Measurements from ENCODE around the gene PIGL.
"Not testable (repeated sequence)": the region's sequence is repeated elsewhere in the genome, so short reads cannot be mapped to it uniquely, and the experiment has no call there.

PIGL gene

GRCh38 chr17:16286947-16287562 lies 70.0 kb downstream of the PIGL start:
- H3K4me2 ChIP-seq: peak overlapping the region; percentile 84 to 99 (median 96)

GRCh38 chr17:16287563-16288027 lies 70.6 kb downstream of the PIGL start:
- peak overlapping the region; percentile 76 to 85 (median 83) for H3K9ac ChIP-seq
- H3K4me2 ChIP-seq: peak overlapping the region; percentile 84 to 99 (median 96)
- peak overlapping the region; percentile 41 to 62 (median 51) for H3K4me3 ChIP-seq
- no peaks in the 10 kb centered on the region for H3K9me3 ChIP-seq (replicated peaks in 1 of 11)
- peaks cover 50 to 83% (median 74%) of the 10 kb centered on the region in 10 experiments for H3K4me1 ChIP-seq
- H4K20me1 ChIP-seq: peaks cover 0 to 15% (median 0%) of the 10 kb centered on the region in 11 experiments; a peak in 2 of 22 replicates
- peak in 8 of 11 experiments; percentile 25 to 90 (median 58); a peak in 11 of 22 replicates for TF ChIP-seq Cebpa-rat (IDR thresholded peaks at IDR 0.05)
- 0 out of 22 replicates have a peak, but pooled peaks cover 0 to 6% (median 0%) of the 10 kb centered on the region in 11 experiments for H3K36me3 ChIP-seq
- peak overlapping the region; percentile 78 to 96 (median 94); a peak in 21 of 22 replicates for H3K27ac ChIP-seq
- peaks cover 0 to 14% (median 0%) of the 10 kb centered on the region in 11 experiments; a peak in 2 of 22 replicates for H3K27me3 ChIP-seq

More at GRCh38 chr17:16286947-16287562, 70.0 kb downstream of the PIGL start:
- peaks cover 50 to 77% (median 71%) of the 10 kb centered on the region in 10 experiments for H3K4me1 ChIP-seq
- peak overlapping the region; percentile 41 to 62 (median 51) for H3K4me3 ChIP-seq
- H3K9ac ChIP-seq: peak overlapping the region; percentile 76 to 85 (median 83)
- no peak for TF ChIP-seq Cebpa-rat (IDR thresholded peaks at IDR 0.05)
- H3K9me3 ChIP-seq (replicated peaks in 1 of 11): no peaks in the 10 kb centered on the region
- peaks cover 0 to 14% (median 0%) of the 10 kb centered on the region in 11 experiments; a peak in 2 of 22 replicates for H3K27me3 ChIP-seq
- peaks cover 0 to 15% (median 0%) of the 10 kb centered on the region in 11 experiments; a peak in 2 of 22 replicates for H4K20me1 ChIP-seq
- peak overlapping the region; percentile 78 to 96 (median 94); a peak in 21 of 22 replicates for H3K27ac ChIP-seq
- H3K36me3 ChIP-seq: 0 out of 22 replicates have a peak, but pooled peaks cover 0 to 6% (median 0%) of the 10 kb centered on the region in 11 experiments

- H3K27ac ChIP-seq: peak overlapping the region in 8 of 11 experiments; percentile 89 to 96 (median 95); a peak in 15 of 22 replicates
- peak overlapping the region; percentile 84 to 99 (median 96); a peak in 21 of 22 replicates for H3K4me2 ChIP-seq
- peaks cover 0 to 14% (median 0%) of the 10 kb centered on the region in 11 experiments; a peak in 2 of 22 replicates for H3K27me3 ChIP-seq
- peaks cover 0 to 15% (median 0%) of the 10 kb centered on the region in 11 experiments; a peak in 2 of 22 replicates for H4K20me1 ChIP-seq
- peak overlapping the region in 4 of 11 experiments; percentile 83 to 85 (median 84); a peak in 5 of 22 replicates for H3K9ac ChIP-seq
- peaks cover 50 to 90% (median 78%) of the 10 kb centered on the region in 10 experiments for H3K4me1 ChIP-seq
- TF ChIP-seq Cebpa-rat (IDR thresholded peaks at IDR 0.05): no peak
- H3K9me3 ChIP-seq (replicated peaks in 1 of 11): no peaks in the 10 kb centered on the region
- H3K36me3 ChIP-seq: peaks cover 0 to 10% (median 1%) of the 10 kb centered on the region in 11 experiments; a peak in 3 of 22 replicates
- H3K4me3 ChIP-seq: no peak overlapping the region
These were observed 72.0 kb downstream of the PIGL start for GRCh38 chr17:16288860-16289571.

- Histone ChIP-seq H3K9me3 (replicated peaks in 1 of 11) (peaks cover 0 to 15% (median 4%) of the 10 kb centered on the region in 11 experiments; a peak in 4 of 22 replicates), H3K4me1 (peaks cover 6 to 47% (median 31%) of the 10 kb centered on the region in 10 experiments), H4K20me1 (no peaks in the 10 kb centered on the region; a peak in 2 of 22 replicates), H3K4me2 (no peak overlapping the region), H3K27me3 (peaks cover 0 to 8% (median 0%) of the 10 kb centered on the region in 11 experiments; a peak in 2 of 22 replicates), H3K9ac (no peak overlapping the region), H3K27ac (no peak overlapping the region), H3K4me3 (no peak overlapping the region), H3K36me3 (peaks cover 0 to 15% (median 6%) of the 10 kb centered on the region in 11 experiments; a peak in 7 of 22 replicates)
- TF ChIP-seq Cebpa-rat (IDR thresholded peaks at IDR 0.05): no peak
These were observed 76.9 kb downstream of the PIGL start for GRCh38 chr17:16293931-16294330.

- H3K27ac ChIP-seq: no peak overlapping the region
- no peak overlapping the region for H3K4me3 ChIP-seq
- no peak for TF ChIP-seq Cebpa-rat (IDR thresholded peaks at IDR 0.05)
- peaks cover 0 to 41% (median 25%) of the 10 kb centered on the region in 10 experiments; a peak in 17 of 20 replicates for H3K4me1 ChIP-seq
- H3K27me3 ChIP-seq: peaks cover 0 to 2% (median 0%) of the 10 kb centered on the region in 11 experiments; a peak in 2 of 22 replicates
- H3K9me3 ChIP-seq (replicated peaks in 1 of 11): peaks cover 0 to 15% (median 4%) of the 10 kb centered on the region in 11 experiments; a peak in 4 of 22 replicates
- no peak overlapping the region for H3K4me2 ChIP-seq
- H3K9ac ChIP-seq: no peak overlapping the region
- no peaks in the 10 kb centered on the region; a peak in 2 of 22 replicates for H4K20me1 ChIP-seq
- H3K36me3 ChIP-seq: peaks cover 0 to 15% (median 6%) of the 10 kb centered on the region in 11 experiments; a peak in 7 of 22 replicates
These were observed 77.5 kb downstream of the PIGL start for GRCh38 chr17:16294560-16294959.

- not testable (repeated sequence) for H4K20me1 ChIP-seq, H3K9ac ChIP-seq, H3K27ac ChIP-seq, H3K4me2 ChIP-seq, H3K27me3 ChIP-seq, H3K4me3 ChIP-seq
- peaks cover 0 to 26% (median 13%) of the 10 kb centered on the region in 10 experiments; a peak in 12 of 20 replicates for H3K4me1 ChIP-seq
- peaks cover 0 to 28% (median 12%) of the 10 kb centered on the region in 11 experiments; a peak in 11 of 22 replicates for H3K36me3 ChIP-seq
- peaks cover 0 to 15% (median 4%) of the 10 kb centered on the region in 11 experiments; a peak in 4 of 22 replicates for H3K9me3 ChIP-seq (replicated peaks in 1 of 11)
These were observed 79.1 kb downstream of the PIGL start for GRCh38 chr17:16296072-16296471.

- Histone ChIP-seq H3K9me3 (replicated peaks in 1 of 11) (peaks cover 0 to 15% (median 4%) of the 10 kb centered on the region in 11 experiments; a peak in 4 of 22 replicates), H3K27ac (no peak overlapping the region), H3K4me3 (no peak overlapping the region), H3K27me3 (no peaks in the 10 kb centered on the region), H3K36me3 (peaks cover 6 to 41% (median 13%) of the 10 kb centered on the region in 11 experiments; a peak in 14 of 22 replicates), H3K4me1 (peaks cover 0 to 16% (median 8%) of the 10 kb centered on the region in 10 experiments; a peak in 12 of 20 replicates), H4K20me1 (no peaks in the 10 kb centered on the region; a peak in 2 of 22 replicates), H3K9ac (no peak overlapping the region), H3K4me2 (no peak overlapping the region)
- TF ChIP-seq Cebpa-rat (IDR thresholded peaks at IDR 0.05): no peak
These were observed 80.5 kb downstream of the PIGL start for GRCh38 chr17:16297367-16298139.
